Measurements from ENCODE around the gene NOCT. TPM values are rescaled to one million over a fixed set of nuclear protein-coding genes. Genes with fewer than 3 reads are reported as not detected.
"Not testable (repeated sequence)": the region's sequence is repeated elsewhere in the genome, so short reads cannot be mapped to it uniquely, and the experiment has no call there.

Gene NOCT
- total RNA-seq, 1 experiment from 2014 or later, result 43.4 TPM

- Mint-ChIP-seq H3K4me3 (no peak overlapping the region), H3K27ac (peak overlapping the region; percentile 12; the same call in 1 of the 2 replicates), H3K36me3 (peaks cover 38% of the 10 kb centered on the region), H3K9me3 (no peaks in the 10 kb centered on the region), H3K27me3 (ENCODE audit: low read depth) (no peaks in the 10 kb centered on the region), H3K4me1 (peaks cover 8% of the 10 kb centered on the region)
- TF ChIP-seq HMGA2 (CRISPR knock-in tag; IDR thresholded peaks at IDR 0.05) (no peak), JAZF1 (CRISPR knock-in tag; IDR thresholded peaks at IDR 0.05) (no peak), MXD4 (CRISPR knock-in tag; IDR thresholded peaks at IDR 0.05; ENCODE audit: borderline replicate concordance) (no peak)
- CTCF ChIA-PET, result no interaction called here
- no peak for DNase-seq (ENCODE audit: low spot score)
- POLR2A ChIA-PET, result no interaction called here
- no peak for ATAC-seq
Measured at GRCh38 chr4:139053909-139054308, 38.3 kb downstream of the NOCT start.

- Mint-ChIP-seq H3K4me1 (peaks cover 5% of the 10 kb centered on the region), H3K27me3 (ENCODE audit: low read depth) (no peaks in the 10 kb centered on the region), H3K27ac (peak overlapping the region; percentile 6; the same call in 1 of the 2 replicates), H3K36me3 (peaks cover 43% of the 10 kb centered on the region), H3K4me3 (no peak overlapping the region), H3K9me3 (no peaks in the 10 kb centered on the region)
- ChIA-PET POLR2A (interaction anchor here (0.6 kb wide), 1 partner anchor 106 kb away, joined by 9 read pairs; no protein-coding TSS in a partner anchor), CTCF (interaction anchor here (0.8 kb wide), 1 partner anchor 24 kb away, joined by 9 read pairs; no protein-coding TSS in a partner anchor)
- ATAC-seq (no peak), DNase-seq (ENCODE audit: low spot score) (no peak)
- TF ChIP-seq ATF2 (CRISPR knock-in tag; IDR thresholded peaks at IDR 0.05; ENCODE audit: borderline replicate concordance, low read depth) (no peak), CDX4 (CRISPR knock-in tag; IDR thresholded peaks at IDR 0.05; ENCODE audit: borderline replicate concordance) (no peak), ZNF396 (CRISPR knock-in tag; IDR thresholded peaks at IDR 0.05; ENCODE audit: borderline replicate concordance) (no peak), ZNF121 (CRISPR knock-in tag; IDR thresholded peaks at IDR 0.05) (no peak), E2F1 (CRISPR knock-in tag; IDR thresholded peaks at IDR 0.05) (no peak), FOXK1 (CRISPR knock-in tag; IDR thresholded peaks at IDR 0.05) (no peak), ELF4 (CRISPR knock-in tag; IDR thresholded peaks at IDR 0.05; ENCODE audit: low read depth) (no peak), CTCF (IDR thresholded peaks at IDR 0.05) (no peak), ZNF423 (CRISPR knock-in tag; IDR thresholded peaks at IDR 0.05) (no peak), ZNF671 (CRISPR knock-in tag; IDR thresholded peaks at IDR 0.05) (no peak), RORB (CRISPR knock-in tag; IDR thresholded peaks at IDR 0.05) (no peak), NFE2L1 (CRISPR knock-in tag; IDR thresholded peaks at IDR 0.05) (no peak), GTF2I (CRISPR knock-in tag; conservative IDR thresholded peaks at IDR 0.05) (no peak)
Measured at GRCh38 chr4:139054791-139055505, 39.4 kb downstream of the NOCT start.

- POLR2A ChIA-PET; H3K27me3 Mint-ChIP-seq (ENCODE audit: low read depth); ATAC-seq; H3K4me1 Mint-ChIP-seq; H3K9me3 Mint-ChIP-seq; H3K4me3 Mint-ChIP-seq; DNase-seq (ENCODE audit: low spot score); H3K27ac Mint-ChIP-seq: not testable (repeated sequence)
- peaks cover 68% of the 10 kb centered on the region for H3K36me3 Mint-ChIP-seq
- CTCF ChIA-PET, result interaction anchor here (0.7 to 1.1 kb wide), 2 partner anchors 62 to 237 kb away, joined by 3 to 4 read pairs; no protein-coding TSS in a partner anchor
Measured at GRCh38 chr4:139059026-139059425, 43.4 kb downstream of the NOCT start.
